Measurements from ENCODE around the gene KIF13A. TPM values are rescaled to one million over a fixed set of nuclear protein-coding genes. Genes with fewer than 3 reads are reported as not detected.
"Not testable (repeated sequence)": the region's sequence is repeated elsewhere in the genome, so short reads cannot be mapped to it uniquely, and the experiment has no call there.

Gene KIF13A
- total RNA-seq, 1 donor from 2014 or later: 72.8 TPM

DNA sequence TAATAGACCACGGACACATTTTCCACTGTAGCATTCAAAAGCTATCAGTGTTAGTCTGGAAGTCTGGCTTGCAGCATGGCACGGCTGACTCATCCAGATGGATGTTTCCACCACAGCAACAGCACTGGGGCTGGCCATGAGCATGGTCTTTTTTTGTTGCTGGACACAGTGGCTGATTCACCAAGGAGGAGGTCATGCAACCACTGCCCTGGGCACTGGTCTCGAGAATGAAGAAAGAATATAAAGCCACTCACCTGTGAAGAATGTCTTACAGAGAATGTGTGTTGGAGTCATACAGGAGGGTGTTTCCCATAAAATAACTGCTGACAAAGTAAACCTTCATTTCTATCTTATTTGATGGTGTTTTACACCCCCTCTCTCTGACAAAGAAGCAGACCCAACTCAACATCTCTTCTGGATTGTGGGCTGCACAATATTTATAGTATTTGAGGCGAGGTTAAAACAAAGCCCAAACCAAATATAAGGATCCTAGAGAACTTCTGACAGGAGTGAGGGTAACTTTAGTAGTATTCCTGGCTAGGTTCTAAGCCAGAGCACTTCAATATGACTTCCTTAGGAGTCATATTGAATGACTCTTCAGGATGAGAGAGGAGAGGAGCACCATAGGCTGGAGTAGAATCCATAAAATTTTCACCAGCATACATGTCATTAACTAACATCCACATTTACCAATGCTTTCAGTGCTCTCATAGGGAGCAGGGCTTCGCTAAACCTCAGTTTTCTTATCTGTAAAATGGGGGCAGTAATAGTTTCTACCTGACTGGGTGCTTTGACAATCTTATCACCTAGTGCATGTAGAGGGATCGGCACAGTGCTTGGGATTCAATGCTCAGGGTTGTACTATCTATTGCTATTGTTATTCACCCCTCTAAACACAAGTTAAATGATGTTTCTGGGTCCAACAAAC is 121.4 kb downstream of the KIF13A start:
- peak; percentile 69 for DNase-seq (ENCODE audit: low spot score)
- peak; percentile 82 for ATAC-seq
- intact Hi-C loops (cut with DNase I): no loop called here

DNA sequence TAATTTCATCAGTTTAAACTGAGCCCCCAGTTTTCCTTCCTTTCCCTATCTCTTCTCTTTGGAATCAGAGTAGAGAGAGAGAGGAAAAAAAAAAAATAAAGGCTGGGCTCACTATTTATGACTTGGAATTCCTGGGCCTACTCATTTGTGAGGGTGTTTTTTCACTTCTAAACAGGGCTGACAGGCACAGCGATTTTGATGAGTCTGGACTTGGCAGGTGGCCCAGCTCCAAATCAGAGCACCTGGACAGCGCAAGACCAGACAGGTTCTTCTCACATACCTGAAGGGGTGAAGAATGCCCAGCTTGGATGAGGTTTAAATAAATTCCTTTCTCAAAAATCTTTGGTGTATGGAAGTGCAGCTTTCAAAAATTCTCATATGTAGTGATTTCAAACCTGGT is 122.2 kb downstream of the KIF13A start:
- ATAC-seq (no peak), DNase-seq (ENCODE audit: low spot score) (no peak)
- intact Hi-C loops (cut with DNase I): no loop called here

DNA sequence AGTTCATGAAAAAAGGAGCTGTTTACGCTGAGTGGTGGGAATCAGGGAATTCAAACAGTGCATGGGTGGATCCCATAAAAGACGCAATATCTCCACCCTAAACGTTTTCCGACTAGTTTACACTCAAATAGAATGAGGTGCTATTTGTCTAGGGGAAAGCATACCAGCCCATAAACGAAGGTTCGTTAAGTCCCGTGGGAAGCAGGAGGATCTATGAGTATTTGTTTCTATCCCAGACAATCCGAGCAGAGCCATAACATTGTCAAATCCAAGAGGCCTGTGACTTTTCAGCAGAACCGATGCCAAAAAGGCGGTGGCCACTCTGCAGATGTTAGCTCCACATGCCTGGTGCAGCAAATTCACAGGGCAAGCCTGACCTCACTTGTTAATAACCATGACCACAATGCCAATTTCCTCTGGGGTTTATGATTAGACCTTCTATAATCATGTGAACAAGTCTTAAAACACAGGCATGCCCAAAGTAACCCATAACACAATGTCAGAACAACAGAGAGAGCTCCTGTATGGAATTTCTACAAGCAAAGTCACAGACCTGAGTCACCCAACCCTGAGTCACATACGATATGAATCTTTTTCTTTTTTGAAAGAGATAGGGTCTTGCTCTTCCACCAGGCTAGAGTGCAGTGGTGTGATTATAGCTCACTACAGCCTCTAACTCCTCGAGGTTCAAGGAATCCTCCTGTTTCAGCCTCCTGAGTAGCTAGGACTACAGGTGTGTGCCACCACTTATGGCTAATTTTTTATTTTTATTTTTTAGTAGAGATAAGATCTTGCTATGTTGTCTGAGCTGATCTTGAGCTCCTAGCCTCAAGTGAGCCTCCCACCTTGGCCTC is 123.3 kb downstream of the KIF13A start:
- ATAC-seq: peak; percentile 66
- intact Hi-C loops (cut with DNase I): no loop called here
- DNase-seq (ENCODE audit: low spot score): no peak

DNA sequence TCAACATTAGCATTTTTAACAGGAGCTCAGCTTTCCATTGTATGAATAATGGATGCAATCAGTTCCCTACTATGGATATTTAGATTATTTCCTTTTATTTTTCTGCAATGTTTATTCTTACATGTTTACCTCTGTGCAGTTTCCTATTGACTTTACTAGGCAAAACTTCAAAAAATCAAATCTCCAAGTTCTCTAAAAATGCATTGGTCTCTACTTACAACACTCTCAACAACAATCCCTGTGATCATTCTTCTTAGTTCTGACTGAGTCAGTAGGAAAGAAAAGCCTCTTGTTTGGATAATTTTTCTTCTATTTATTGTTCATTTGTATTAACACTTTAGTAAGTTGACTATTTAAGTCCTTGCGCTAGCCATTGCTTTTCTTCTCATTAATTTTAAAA is 126.1 kb downstream of the KIF13A start:
- no peak for ATAC-seq
- no peak for DNase-seq (ENCODE audit: low spot score)
- intact Hi-C loops (cut with DNase I): no loop called here

DNA sequence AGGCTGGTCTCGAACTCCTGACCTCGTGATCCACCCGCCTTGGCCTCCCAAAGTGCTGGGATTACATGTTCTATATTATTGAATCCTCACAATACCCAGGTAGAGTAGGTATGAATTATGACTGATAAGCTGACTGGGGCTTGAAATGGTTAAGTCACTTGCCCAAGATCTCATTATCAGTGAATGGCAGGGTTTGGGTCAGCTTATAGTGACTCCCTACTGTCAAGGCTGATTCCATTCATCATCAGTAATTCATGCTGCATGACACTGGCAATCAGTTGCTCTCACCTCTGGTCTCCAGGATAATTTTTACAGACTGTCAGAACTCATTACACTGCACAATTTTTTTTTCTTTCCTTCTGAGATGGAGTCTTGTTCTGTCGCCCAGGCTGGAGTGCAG is 127.6 kb downstream of the KIF13A start:
- intact Hi-C loops (cut with DNase I): no loop called here
- ATAC-seq: no peak

DNA sequence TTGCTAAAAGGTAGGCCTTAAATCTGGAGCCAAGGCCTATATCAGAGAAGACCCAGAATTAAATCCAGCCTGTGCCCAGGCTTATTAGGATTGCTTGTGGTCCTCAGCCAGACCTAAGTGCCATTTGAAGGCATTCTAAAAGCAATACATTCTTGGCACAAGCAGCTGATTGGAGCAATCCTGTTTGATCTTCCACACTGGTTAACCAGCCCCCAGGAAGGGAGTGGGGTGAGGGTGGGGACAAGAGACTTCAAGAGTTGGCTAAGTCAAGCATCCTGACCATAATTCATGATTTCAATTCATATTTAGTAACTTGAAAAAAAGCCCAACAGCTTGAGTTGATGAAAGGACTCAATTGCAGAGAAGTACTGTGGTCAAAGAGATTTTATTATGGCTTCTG is 128.9 kb downstream of the KIF13A start:
- ATAC-seq (no peak), DNase-seq (ENCODE audit: low spot score) (no peak)
- intact Hi-C loops (cut with DNase I): no loop called here

More for the DNA sequence above, 127.6 kb downstream of the KIF13A start:
- no peak for DNase-seq (ENCODE audit: low spot score)

DNA sequence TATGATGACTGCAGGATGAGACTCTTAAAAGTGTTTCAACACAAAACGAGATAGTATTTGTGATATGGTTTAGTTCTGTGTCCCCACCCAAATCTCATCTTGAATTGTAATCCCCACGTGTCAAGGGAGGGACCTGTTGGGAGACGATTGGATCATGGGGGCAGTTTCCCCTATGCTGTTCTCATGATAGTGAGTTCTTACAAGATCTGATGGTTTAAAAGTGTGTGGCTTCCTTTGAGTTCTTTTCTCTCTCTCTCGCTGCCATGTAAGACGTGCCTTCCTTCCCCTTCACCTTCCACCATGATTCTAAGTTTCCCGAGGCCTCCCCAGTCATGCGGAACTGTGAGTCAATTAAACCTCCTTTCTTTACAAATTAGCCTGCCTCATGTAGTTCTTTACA is 130.2 kb downstream of the KIF13A start:
- intact Hi-C loops (cut with DNase I); ATAC-seq; DNase-seq (ENCODE audit: low spot score): not testable (repeated sequence)

DNA sequence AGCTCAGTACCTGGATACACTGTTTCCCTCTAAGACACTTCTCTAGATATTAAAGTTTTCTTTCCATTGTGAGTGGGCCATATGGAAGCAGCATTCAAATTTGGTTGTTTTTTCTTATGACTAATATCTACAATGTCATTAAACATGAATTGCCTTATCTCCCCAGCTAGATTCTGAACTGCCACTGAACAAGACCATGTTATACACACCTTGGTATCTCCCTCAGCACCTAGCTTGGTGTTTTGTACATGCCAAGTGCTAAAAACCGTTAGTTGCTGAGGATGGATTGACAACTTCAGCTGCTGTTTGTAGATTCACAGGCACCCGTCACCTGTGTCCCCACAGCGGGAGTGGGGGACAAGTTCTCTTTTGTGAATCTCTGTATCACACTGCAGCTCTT is 131.1 kb downstream of the KIF13A start:
- DNase-seq (ENCODE audit: low spot score) (no peak), ATAC-seq (no peak)
- intact Hi-C loops (cut with DNase I): no loop called here

DNA sequence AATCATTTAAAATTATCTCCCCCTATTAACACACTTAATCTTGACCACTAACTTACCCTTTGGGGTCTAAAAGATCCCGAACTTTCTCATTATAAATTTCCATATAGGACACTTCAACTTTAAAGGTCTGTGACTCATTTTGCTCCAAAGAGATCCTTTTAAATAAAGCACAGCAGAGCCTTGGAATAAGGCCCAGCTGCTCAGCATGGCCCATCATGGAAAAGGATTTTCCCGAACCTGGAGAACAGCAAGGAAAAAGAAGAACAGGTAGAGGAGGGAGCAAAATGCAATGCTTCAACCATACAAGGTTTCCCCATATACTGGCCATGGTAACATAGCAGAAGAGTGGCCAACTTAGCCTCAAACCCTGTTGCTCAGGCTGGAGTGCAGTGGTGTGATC is 132.1 kb downstream of the KIF13A start:
- ATAC-seq (no peak), DNase-seq (ENCODE audit: low spot score) (no peak)
- intact Hi-C loops (cut with DNase I): no loop called here

DNA sequence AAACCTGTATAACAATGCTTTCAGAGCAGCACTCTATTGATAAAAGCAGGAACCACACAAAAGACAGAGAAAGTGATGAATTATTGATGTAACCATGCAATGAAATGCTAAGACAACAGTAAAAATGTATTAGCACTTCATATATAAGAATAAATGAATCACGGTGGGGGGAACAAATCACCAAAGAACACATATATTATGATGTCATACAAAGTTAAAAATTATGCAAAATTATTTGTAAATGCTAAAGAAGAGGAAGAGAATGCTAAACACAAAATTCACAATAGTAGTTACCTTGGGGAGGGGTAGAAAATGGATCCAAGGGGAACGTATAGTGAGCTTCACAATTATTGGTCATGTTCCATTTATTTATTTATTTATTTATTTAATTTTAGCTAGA is 133.9 kb downstream of the KIF13A start:
- no peak for DNase-seq (ENCODE audit: low spot score)
- intact Hi-C loops (cut with DNase I): no loop called here
- ATAC-seq: no peak

DNA sequence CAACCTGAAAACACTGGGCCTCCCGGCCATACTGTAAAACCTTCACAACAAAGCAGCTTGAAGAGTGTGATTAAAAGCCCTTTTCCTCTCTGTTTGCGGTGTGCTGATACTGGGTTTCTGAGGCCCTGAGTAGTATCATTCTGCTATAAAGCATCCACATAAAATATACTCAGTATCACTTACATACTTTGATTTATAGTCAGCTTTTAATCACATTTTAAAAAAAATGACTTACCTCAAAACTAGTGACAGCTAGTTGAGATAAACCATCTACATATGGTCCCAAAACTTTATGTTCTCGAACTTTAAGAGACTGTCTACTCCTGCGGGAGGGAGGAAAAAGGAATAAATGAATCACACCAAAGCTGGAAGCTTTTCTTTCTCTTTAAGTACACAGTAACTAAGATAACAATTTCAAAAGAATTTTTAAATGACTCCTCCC is 135.7 kb downstream of the KIF13A start:
- intact Hi-C loops (cut with DNase I): no loop called here
- DNase-seq (ENCODE audit: low spot score) (no peak), ATAC-seq (no peak)

DNA sequence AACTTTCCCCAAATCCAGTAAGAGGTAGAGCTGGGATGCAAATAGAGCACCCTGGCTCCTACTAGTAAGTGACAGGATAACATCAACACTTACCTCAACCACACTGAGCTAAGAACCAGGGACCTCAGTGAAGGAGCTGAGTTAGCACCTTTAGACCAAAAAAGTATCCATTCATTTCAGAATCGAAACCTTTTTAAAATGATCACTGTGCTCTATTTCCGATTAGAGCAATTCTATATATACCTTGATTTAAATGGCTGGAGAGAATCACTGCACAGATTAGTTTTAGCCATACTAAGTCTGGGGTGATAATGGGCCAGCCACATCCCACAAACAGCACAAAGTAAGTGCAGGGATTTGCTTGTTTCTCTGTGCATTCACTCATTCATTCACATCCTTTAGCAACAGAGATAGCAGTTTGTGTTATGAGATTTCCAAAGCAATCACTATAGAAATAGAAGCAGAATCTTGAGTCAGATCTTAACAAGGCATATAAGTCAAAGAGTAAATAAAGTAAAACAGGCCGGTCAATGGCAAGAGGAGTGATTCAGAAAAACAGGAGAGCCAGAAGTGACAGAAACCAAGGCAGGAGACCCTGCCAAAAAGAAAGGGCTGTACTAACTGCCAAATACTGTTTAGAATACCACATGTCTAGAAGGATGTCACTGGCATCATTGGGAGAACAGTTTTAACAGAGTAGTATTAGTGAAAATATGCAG is 136.3 kb downstream of the KIF13A start:
- ATAC-seq (no peak), DNase-seq (ENCODE audit: low spot score) (no peak)
- intact Hi-C loops (cut with DNase I): no loop called here

DNA sequence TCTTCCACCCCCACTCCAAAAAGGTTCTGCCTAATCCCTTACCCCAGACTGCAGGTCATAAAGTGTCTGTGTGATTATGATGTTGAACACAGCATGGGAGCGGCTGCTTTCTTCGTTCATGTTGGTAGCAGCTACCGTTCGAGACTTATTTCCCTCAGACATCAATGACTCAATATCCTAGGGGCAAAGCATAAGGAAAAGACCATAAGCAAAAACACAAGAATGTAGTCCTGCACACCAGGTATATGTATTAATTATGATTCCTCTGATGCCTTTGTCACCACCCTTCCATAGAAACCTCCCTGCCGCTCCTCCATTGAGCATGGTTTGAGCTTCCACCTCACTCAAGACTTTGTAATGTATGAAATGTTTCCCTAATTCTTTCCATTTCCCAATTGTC is 137.2 kb downstream of the KIF13A start:
- intact Hi-C loops (cut with DNase I): no loop called here
- no peak for ATAC-seq
- no peak for DNase-seq (ENCODE audit: low spot score)

DNA sequence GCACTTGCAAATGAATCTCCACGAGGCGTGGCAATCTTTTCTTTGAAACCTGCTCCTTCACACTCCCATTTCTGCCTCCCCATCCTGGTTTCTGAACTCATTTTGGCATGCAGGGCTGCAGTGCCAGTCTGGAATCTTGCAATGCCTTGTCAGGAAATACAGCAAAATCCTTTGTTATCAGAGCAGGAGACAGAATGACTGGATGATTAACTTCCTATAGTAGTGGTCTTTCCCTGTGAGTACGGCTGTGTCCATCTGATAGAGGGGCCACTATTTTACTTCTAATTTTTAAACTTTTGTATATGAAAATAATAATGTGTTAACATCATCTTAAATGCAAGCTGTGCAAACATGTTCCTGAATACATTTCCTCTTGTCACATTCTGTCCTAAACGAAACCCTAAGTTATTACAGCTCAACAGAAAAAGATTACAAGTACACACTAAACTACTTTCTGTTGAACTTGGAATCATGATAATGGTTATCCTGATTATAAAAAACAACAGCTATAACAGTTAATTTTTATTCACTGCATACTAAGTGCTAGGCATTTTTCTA is 140.2 kb downstream of the KIF13A start:
- intact Hi-C loops (cut with DNase I): no loop called here
- ATAC-seq (no peak), DNase-seq (ENCODE audit: low spot score) (no peak)

DNA sequence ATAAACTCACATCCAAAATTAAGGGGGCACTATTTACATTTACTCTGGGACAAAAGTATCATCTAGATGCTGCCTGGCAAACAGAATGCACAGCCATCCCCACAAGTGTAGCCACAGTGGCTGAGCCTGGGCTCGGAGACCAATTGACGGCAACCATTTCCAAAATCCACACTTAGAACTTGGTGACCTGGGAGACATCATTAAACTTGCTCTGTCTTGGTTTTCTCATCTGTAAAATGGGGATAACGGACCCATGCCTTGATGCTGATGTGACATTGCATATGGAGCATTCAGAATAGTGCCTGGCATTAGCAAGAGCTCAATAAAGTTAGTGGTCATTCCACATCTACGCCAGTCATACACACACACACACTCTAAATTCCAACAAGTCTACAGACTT is 140.7 kb downstream of the KIF13A start:
- DNase-seq (ENCODE audit: low spot score) (no peak), ATAC-seq (no peak)
- intact Hi-C loops (cut with DNase I): no loop called here

DNA sequence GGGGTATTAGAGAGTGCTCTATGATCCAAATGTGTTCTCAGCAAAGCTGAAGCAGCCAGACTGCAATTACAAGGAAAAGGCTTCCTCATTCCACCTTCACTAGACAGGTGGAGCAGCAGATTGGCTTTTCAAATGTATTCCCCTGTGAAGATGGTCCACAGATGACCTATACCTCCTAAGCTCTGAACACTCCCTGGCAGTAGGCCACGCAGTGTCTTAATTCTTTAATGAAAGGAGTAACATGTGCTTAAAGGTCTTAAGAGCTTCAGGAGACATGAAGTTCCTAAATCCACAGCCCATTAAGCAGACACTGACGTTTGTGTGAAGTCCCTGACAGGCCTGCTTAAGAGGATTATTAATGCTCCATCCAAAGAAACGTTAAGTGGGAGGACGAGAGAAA is 141.8 kb downstream of the KIF13A start:
- intact Hi-C loops (cut with DNase I): no loop called here
- ATAC-seq: no peak

DNA sequence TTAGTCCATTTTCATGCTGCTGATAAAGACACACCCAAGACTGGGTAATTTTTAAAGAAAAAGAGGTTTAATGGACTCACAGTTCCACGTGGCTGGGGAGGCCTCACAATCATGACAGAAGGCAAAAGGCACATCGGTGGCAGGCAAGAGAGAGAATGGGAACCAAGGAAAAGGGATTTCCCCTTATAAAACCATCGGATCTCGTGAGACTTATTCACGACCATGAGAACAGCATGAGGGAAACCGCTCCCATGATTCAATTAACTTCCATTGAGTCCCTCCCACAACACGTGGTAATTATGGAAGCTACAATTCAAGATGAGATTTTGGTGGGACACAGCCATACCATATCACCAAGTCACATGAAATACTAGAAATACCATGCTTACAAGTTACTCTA is 142.5 kb downstream of the KIF13A start:
- intact Hi-C loops (cut with DNase I); ATAC-seq: not testable (repeated sequence)

More for the DNA sequence above, 141.8 kb downstream of the KIF13A start:
- no peak for DNase-seq (ENCODE audit: low spot score)

DNA sequence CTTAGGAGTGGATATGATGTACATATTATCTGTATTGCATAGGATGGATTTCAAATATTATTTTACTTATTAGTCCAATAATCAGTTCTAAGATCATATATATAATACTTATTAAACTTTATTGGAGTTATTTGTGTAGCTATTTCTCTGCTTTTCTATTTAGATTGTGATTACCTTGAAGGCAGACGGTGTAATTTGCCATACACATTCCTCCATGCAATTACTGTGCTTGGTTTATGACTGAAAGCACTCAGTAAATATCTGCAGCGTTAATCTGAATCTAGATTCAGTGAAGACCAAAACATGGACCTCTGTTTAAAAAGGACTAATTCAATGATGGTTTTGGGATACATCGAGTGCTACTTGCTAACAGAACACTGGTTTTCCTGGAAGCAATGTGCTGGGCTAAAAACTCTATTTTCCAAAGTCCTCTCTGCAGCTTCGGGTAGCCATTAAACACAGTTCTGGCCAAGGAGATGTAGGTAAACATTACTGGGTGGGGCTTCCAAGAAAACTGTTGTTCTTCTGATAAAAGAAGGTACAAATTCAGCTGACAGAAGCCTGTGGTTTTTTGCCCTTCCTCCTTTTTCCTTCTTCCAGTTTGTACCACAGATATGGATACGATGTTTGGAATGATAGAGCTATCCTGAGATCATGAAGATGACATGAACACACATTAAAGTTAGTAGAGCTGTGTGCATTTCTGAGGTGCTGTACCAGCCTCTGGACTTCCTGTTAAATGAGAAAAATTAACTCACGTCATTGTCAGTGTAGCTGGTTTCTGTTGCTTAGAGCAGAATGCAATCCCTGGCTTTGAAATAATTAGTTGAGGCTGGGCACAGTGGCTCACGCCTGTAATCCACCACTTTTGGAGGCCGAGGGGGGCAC is 144.3 kb downstream of the KIF13A start:
- DNase-seq (ENCODE audit: low spot score): no peak
- intact Hi-C loops (cut with DNase I): no loop called here
- ATAC-seq: peak; percentile 70

More for the DNA sequence above, 142.5 kb downstream of the KIF13A start:
- not testable (repeated sequence) for DNase-seq (ENCODE audit: low spot score)
